ENCODE results near the gene KHDC1L. TPM values are rescaled to one million over a fixed set of nuclear protein-coding genes. Genes with fewer than 3 reads are reported as not detected.
A peak's percentile ranks its signal among the peaks of the same experiment; 100 is the strongest.
"Not testable (repeated sequence)": the region's sequence is repeated elsewhere in the genome, so short reads cannot be mapped to it uniquely, and the experiment has no call there.

Gene KHDC1L, protein sequence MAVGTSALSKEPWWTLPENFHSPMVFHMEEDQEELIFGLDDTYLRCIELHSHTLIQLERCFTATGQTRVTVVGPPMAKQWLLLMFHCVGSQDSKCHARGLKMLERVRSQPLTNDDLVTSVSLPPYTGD
- total RNA-seq: not detected
- not detected for polyA plus RNA-seq
- long read RNA-seq, donor 1: 0 reads
- long read RNA-seq, donor 2: 0 reads

DNA sequence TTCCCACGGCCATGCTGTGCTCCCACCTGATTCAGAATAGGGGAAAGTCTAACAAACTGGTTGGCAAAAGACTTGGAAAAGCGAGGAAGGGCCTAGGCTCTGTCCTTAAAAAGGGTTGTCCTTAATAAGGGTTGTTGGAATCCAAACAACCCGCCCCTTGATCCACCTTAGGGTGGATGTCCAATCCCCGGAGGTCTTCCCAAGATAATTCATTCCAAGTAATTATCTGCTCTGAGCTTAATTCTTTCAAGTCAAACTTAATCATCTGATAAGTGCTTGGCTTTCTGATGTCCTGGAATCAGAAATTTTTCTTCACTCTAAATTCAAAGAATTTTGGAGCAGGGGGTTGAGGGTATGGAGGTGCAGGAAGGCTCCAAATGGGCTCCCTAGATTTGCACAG is at the start of gene KHDC1L:
KHDC1L (minus strand) TSS at position 101 of the 400 bp plus-strand sequence; CDS start at position 13, 88 bp downstream.
- H3K36me3 ChIP-seq (ENCODE audit: insufficient read depth in 1 of 2, low read depth in 1 of 2): no peaks in the 10 kb centered on the region
- H3K4me1 ChIP-seq: no peaks in the 10 kb centered on the region
- intact Hi-C loops (cut with DNase I): no loop called here
- H3K27ac ChIP-seq: no peak within 1 kb of the TSS
- no peak for DNase-seq
- no peaks in the 10 kb centered on the region for H3K27me3 ChIP-seq (ENCODE audit: insufficient read depth in 3 of 3, low read length in 2 of 3)
- no peaks in the 10 kb centered on the region for H3K9me3 ChIP-seq
- H3K4me3 ChIP-seq: no peak within 1 kb of the TSS
- ATAC-seq: no peak
- TF ChIP-seq, protein P1, sequence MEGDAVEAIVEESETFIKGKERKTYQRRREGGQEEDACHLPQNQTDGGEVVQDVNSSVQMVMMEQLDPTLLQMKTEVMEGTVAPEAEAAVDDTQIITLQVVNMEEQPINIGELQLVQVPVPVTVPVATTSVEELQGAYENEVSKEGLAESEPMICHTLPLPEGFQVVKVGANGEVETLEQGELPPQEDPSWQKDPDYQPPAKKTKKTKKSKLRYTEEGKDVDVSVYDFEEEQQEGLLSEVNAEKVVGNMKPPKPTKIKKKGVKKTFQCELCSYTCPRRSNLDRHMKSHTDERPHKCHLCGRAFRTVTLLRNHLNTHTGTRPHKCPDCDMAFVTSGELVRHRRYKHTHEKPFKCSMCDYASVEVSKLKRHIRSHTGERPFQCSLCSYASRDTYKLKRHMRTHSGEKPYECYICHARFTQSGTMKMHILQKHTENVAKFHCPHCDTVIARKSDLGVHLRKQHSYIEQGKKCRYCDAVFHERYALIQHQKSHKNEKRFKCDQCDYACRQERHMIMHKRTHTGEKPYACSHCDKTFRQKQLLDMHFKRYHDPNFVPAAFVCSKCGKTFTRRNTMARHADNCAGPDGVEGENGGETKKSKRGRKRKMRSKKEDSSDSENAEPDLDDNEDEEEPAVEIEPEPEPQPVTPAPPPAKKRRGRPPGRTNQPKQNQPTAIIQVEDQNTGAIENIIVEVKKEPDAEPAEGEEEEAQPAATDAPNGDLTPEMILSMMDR (IDR thresholded peaks at IDR 0.05): no peak
- WGBS, 3 donors: 85 to 100% (median 93%) methylated on average over 4 of the region's 4 CpGs

DNA sequence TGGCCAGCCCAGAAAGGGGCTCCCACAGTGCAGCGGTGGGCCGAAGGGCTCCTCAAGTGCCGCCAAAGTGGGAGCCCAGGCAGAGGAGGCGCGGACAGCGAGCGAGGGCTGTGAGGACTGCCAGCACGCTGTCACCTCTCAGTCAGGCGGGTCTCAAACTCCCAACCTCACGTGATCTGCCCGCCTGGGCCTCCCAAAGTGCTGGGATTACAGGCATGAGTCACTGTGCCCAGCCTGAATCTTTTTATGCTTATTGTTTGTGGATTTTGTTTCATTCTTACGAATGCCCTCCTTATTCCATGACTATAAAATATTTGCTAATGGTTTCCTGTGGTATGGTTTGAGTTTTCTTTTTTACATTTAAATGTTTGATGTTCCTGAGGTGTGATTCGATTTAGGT is 44.0 kb upstream of the KHDC1L start:
- WGBS, 3 donors: 95 to 97% (median 96%) methylated on average over 11 to 13 of the region's 13 CpGs
- H3K36me3 ChIP-seq (ENCODE audit: insufficient read depth in 1 of 2, low read depth in 1 of 2); H3K4me3 ChIP-seq; H3K4me1 ChIP-seq; ATAC-seq; DNase-seq; H3K27ac ChIP-seq; intact Hi-C loops (cut with DNase I); H3K9me3 ChIP-seq; H3K27me3 ChIP-seq (ENCODE audit: insufficient read depth in 3 of 3, low read length in 2 of 3): not testable (repeated sequence)

DNA sequence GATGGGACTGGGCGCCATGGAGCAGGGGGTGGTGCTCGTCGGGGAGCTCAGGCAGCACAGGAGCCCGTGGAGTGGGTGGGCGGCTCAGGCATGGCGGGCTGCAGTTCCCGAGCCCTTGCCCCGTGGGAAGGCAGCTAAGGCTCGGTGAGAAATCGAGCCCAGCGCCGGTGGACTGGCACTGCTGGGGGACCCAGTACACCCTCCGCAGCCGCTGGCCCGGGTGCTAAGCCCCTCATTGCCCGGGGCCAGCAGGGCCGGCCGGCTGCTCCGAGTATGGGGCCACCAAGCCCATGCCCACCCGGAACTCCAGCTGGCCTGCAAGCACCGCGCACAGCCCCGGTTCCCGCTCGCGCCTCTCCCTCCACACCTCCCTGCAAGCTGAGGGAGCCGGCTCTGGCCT is 43.6 kb upstream of the KHDC1L start:
- intact Hi-C loops (cut with DNase I); H3K9me3 ChIP-seq; DNase-seq; ATAC-seq; H3K36me3 ChIP-seq (ENCODE audit: insufficient read depth in 1 of 2, low read depth in 1 of 2); H3K4me1 ChIP-seq; H3K27me3 ChIP-seq (ENCODE audit: insufficient read depth in 3 of 3, low read length in 2 of 3); H3K27ac ChIP-seq; H3K4me3 ChIP-seq: not testable (repeated sequence)
- 93 to 97% (median 95%) methylated on average over 11 to 25 of the region's 27 CpGs for WGBS, 3 donors

DNA sequence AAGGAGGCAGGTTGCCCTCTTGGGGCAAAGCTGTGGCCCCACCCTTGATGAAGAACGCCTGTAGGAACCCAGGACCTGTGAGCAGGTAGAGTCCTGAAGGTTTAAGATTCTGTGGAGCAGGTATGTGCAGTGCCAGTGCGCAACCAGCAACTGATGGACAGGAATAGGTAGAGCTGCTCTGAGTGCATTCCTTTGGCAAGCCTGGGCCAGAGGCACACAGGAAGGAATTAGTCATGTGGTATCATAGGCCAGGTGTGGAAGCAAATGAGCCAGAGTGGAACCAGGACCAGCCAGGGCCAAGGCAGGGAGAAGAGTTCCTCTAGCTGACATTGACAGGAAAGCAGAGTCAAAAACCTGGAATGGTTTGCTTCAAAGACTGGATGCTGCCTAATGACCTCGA is 39.1 kb upstream of the KHDC1L start:
- peaks cover 3% of the 10 kb centered on the region for H3K4me1 ChIP-seq
- TF ChIP-seq, protein P1 (IDR thresholded peaks at IDR 0.05): no peak
- H3K27me3 ChIP-seq (ENCODE audit: insufficient read depth in 3 of 3, low read length in 2 of 3): no peaks in the 10 kb centered on the region
- no peaks in the 10 kb centered on the region for H3K9me3 ChIP-seq
- DNase-seq: no peak
- H3K4me3 ChIP-seq: no peak overlapping the region
- H3K36me3 ChIP-seq (ENCODE audit: insufficient read depth in 1 of 2, low read depth in 1 of 2): no peaks in the 10 kb centered on the region
- H3K27ac ChIP-seq: no peak overlapping the region
- intact Hi-C loops (cut with DNase I): no loop called here
- 93 to 98% (median 98%) methylated on average over 3 of the region's 3 CpGs for WGBS, 3 donors
- ATAC-seq: no peak

DNA sequence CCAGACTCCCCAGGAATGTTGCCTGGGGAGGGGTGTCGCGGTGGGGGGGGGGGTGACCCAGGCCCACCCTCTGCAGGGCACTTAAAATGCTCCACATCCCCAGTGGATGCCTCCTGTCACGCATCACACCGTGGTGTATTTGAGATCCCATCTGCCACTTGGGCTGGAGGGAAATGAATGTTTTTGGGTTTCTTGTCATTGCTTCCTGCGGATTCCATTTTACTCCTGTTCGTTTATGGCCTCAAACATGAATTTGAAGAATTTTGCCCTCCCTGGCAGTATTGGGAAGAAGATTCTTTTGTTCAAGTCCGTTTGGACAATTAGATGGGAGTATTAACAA is 38.2 kb upstream of the KHDC1L start:
- TF ChIP-seq, protein P1 (IDR thresholded peaks at IDR 0.05): no peak
- Histone ChIP-seq H3K9me3 (no peaks in the 10 kb centered on the region), H3K27me3 (ENCODE audit: insufficient read depth in 3 of 3, low read length in 2 of 3) (no peaks in the 10 kb centered on the region), H3K4me3 (peak overlapping the region; percentile 82), H3K36me3 (ENCODE audit: insufficient read depth in 1 of 2, low read depth in 1 of 2) (no peaks in the 10 kb centered on the region), H3K4me1 (peaks cover 3% of the 10 kb centered on the region), H3K27ac (no peak overlapping the region)
- 15 to 44% (median 28%) methylated on average over 7 of the region's 7 CpGs for WGBS, 3 donors
- DNase-seq (no peak), ATAC-seq (peak in 2 of 4 donors; percentile 41 to 48)
- intact Hi-C loops (cut with DNase I): no loop called here
